Activated CD8-positive, alpha-beta T cell treated with anti-CD3 and anti-CD28 coated beads for 36 hours (primary cell): ENCODE data around the gene REG4. TPM values are rescaled to one million over a fixed set of nuclear protein-coding genes. Genes with fewer than 3 reads are reported as not detected.

Source experiments
- ATAC-seq: fragments of 200-7000 bp; cut with Tn5 transposase; one replicate; pipeline ENCODE4 v1.10.0; 2021; ENCODE audit warnings: mild to moderate bottlenecking, moderate library complexity
- CTCF ChIA-PET: fragments of 350-600 bp; sonication (Branson Sonifier 250); formaldehyde crosslinking; loops from one replicate; lab custom pipeline; 2021; ENCODE audit warnings: antibody characterized with exemption; lab: Charles Lee
- POLR2A ChIA-PET: fragments of 350-600 bp; sonication (Branson Sonifier 250); formaldehyde crosslinking; loops from one replicate; lab custom pipeline; 2021; ENCODE audit warnings: antibody characterized with exemption; lab: Charles Lee
- DNase-seq: peaks from one replicate; pipeline ENCODE4 v3.0.0-alpha.2; 2020
- H3K27ac Mint-ChIP-seq: one replicate; pipeline ENCODE4 v1.8.0; 2021; ENCODE audit warnings: mild to moderate bottlenecking, mixed read lengths
- H3K27me3 Mint-ChIP-seq: one replicate; pipeline ENCODE4 v1.8.0; 2021; ENCODE audit warnings: mixed read lengths
- H3K36me3 Mint-ChIP-seq: one replicate; pipeline ENCODE4 v1.8.0; 2021; ENCODE audit warnings: low read depth, mixed read lengths
- H3K4me1 Mint-ChIP-seq: one replicate; pipeline ENCODE4 v1.8.0; 2021; ENCODE audit warnings: low read depth, mixed read lengths
- H3K4me3 Mint-ChIP-seq: one replicate; pipeline ENCODE4 v1.8.0; 2021; ENCODE audit warnings: mild to moderate bottlenecking, moderate library complexity, mixed read lengths
- H3K9me3 Mint-ChIP-seq: one replicate; pipeline ENCODE4 v1.8.0; 2021; ENCODE audit warnings: mixed read lengths
- CTCF ChIP-seq: fragments of 200-600 bp; IDR thresholded peaks from one replicate; pipeline ENCODE4 v1.8.0; 2022; ENCODE audit warnings: antibody characterized with exemption, mild to moderate bottlenecking
- intact Hi-C: fragments of 100-400 bp; cut with micrococcal nuclease; formaldehyde crosslinking; loops from one replicate; pipeline ENCODE4 v1.10.0; 2022
- total RNA-seq, 2 experiments: library from RNA; stranded (reverse); gene quantifications; one replicate each; pipeline ENCODE4 v1.2.3, GENCODE V29; 2021

REG4 gene
- total RNA-seq, 2 experiments from 2014 or later, result 9.7 to 9.9 TPM

DNA sequence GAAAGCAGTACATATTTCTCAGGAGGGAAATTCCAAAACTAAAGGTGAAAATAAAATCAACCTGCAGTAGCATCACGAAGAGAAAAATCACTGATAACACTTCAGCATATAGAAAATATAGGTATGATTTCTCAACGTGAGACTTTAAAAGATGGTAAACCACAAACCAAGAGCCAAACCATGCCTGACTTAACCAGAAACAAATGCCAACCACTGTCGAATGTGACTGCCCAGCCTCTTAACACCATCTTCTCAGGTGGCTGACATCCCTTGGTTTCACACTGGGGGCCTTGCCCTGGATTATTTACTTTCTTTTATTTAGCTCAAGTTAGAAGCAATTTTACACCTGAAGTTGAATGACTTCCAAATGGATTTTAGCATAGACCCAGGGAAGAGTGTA, 52.7 kb downstream of the REG4 start:
- no peaks in the 10 kb centered on the region for H3K4me1 Mint-ChIP-seq
- ChIA-PET CTCF (interaction anchor here (2.3 to 4.6 kb wide), 2 partner anchors 14 to 50 kb away, joined by 9 to 28 read pairs; no protein-coding TSS in a partner anchor), POLR2A (no interaction called here)
- no peaks in the 10 kb centered on the region for H3K9me3 Mint-ChIP-seq
- intact Hi-C loops, result no loop called here
- H3K27me3 Mint-ChIP-seq, result peaks cover 4% of the 10 kb centered on the region
- no peaks in the 10 kb centered on the region for H3K36me3 Mint-ChIP-seq
- DNase-seq (no peak), ATAC-seq (no peak)
- H3K4me3 Mint-ChIP-seq, result no peak overlapping the region
- no peak overlapping the region for H3K27ac Mint-ChIP-seq
- no peak for TF ChIP-seq CTCF

GRCh38 chr1:119752592-119752991, 58.7 kb downstream of the REG4 start:
- H3K4me1 Mint-ChIP-seq, result peaks cover 2% of the 10 kb centered on the region
- POLR2A ChIA-PET, result no interaction called here
- no peak for TF ChIP-seq CTCF
- DNase-seq (no peak), ATAC-seq (no peak)
- H3K27me3 Mint-ChIP-seq, result peaks cover 4% of the 10 kb centered on the region
- H3K36me3 Mint-ChIP-seq, result no peaks in the 10 kb centered on the region
- intact Hi-C loops, result no loop called here
- H3K9me3 Mint-ChIP-seq, result no peaks in the 10 kb centered on the region
- CTCF ChIA-PET, result interaction anchor here (1.2 to 2.9 kb wide), 2 partner anchors 9 to 15 kb away, joined by 3 to 16 read pairs; no protein-coding TSS in a partner anchor
- H3K4me3 Mint-ChIP-seq, result no peak overlapping the region
- no peak overlapping the region for H3K27ac Mint-ChIP-seq

DNA sequence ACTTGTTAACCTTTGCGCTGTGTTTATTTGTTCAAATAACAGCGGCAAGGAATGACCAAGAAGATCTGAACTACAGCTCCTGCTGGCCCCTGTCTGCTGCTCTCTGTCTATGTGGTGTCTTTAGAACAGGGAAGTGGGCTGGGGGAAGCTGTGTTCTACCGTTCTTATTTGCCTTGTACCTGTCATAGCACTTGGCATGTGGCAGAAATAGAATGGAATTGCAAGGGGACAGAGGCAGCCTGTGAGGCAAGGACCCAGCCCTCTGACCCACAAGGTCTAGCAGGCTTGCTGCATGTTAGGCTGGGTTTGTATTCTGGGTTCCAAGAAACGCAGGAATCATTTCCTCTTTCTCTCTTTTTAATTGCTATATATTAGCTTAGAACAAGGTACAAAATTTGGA, 63.2 kb downstream of the REG4 start:
- intact Hi-C loops, result no loop called here
- CTCF ChIA-PET, result interaction anchor here (1.7 kb wide), 1 partner anchor 61 kb away, joined by 7 read pairs; no protein-coding TSS in a partner anchor

DNA sequence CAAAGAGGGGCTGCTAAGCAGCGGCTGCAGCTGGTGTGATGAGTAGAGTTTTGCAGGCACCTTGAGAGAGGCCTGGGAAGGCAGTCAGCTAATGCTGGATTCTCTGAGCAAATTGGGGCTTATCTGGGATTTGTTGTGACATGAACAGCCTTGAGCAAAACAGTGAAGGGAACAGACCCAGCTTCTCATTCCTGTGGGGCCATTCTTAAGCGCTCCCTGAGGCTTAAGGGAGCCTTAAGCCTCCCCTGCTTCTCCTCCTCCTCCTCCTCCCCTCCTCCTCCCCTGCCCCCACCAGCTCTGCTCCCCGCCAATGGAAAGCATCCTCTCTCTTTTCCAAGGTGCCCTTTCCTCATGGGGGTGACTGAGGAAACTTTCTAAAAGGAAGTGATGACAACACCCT, 63.8 kb downstream of the REG4 start:
- Mint-ChIP-seq H3K9me3 (no peaks in the 10 kb centered on the region), H3K36me3 (peaks cover 11% of the 10 kb centered on the region), H3K4me1 (peaks cover 22% of the 10 kb centered on the region), H3K27me3 (peaks cover 1% of the 10 kb centered on the region), H3K27ac (no peak overlapping the region), H3K4me3 (no peak overlapping the region)
- POLR2A ChIA-PET, result interaction anchor here (0.7 kb wide), 1 partner anchor 16 kb away, joined by 3 read pairs; no protein-coding TSS in a partner anchor
- no peak for TF ChIP-seq CTCF
- intact Hi-C loops, result no loop called here
- ATAC-seq (no peak), DNase-seq (no peak)
- CTCF ChIA-PET, result interaction anchor here (1.7 kb wide), 1 partner anchor 62 kb away, joined by 7 read pairs; no protein-coding TSS in a partner anchor

More for the DNA sequence above, 63.2 kb downstream of the REG4 start:
- no peaks in the 10 kb centered on the region for H3K9me3 Mint-ChIP-seq
- POLR2A ChIA-PET, result no interaction called here
- ATAC-seq (no peak), DNase-seq (no peak)
- H3K4me1 Mint-ChIP-seq, result peaks cover 22% of the 10 kb centered on the region
- H3K36me3 Mint-ChIP-seq, result peaks cover 10% of the 10 kb centered on the region
- H3K27me3 Mint-ChIP-seq, result peaks cover 3% of the 10 kb centered on the region
- TF ChIP-seq CTCF, result no peak
- H3K4me3 Mint-ChIP-seq, result no peak overlapping the region
- H3K27ac Mint-ChIP-seq, result no peak overlapping the region

DNA sequence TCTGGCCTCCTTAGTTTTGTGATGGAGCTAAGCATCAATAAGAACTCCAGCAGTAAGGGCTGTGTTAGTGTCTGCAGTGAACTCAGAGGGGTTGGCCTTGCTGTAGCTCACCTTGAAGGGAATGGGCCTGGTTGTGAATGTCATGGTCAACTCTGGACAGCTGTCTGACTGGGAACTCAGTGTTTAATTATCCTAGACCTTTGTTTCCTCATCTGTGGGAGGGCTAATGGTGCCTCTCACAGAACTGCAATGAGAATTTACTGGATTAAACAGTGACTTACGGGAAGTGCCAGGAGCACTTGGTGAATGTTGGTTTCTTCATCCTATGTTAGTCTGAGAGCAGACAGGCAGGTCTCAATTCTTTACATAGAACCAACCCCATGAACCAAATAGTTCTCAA, 66.2 kb downstream of the REG4 start:
- no peak overlapping the region for H3K27ac Mint-ChIP-seq
- ChIA-PET CTCF (interaction anchor here (0.8 to 4.3 kb wide), 21 partner anchors 8 to 203 kb away, joined by 3 to 28 read pairs (median 6); partner anchors contain the start of genes HMGCS2 and PHGDH), POLR2A (interaction anchor here (1.1 to 5.9 kb wide), 2 partner anchors 13 to 87 kb away, joined by 3 to 43 read pairs; no protein-coding TSS in a partner anchor)
- peaks cover 24% of the 10 kb centered on the region for H3K36me3 Mint-ChIP-seq
- intact Hi-C loops, result no loop called here
- H3K9me3 Mint-ChIP-seq, result no peaks in the 10 kb centered on the region
- no peak for DNase-seq
- H3K4me1 Mint-ChIP-seq, result peaks cover 22% of the 10 kb centered on the region
- no peak overlapping the region for H3K4me3 Mint-ChIP-seq
- no peak for TF ChIP-seq CTCF
- H3K27me3 Mint-ChIP-seq, result no peaks in the 10 kb centered on the region
- no peak for ATAC-seq
